Mesothelial cell of epicardium (in vitro differentiated cells): ENCODE results near the gene CACNB1. TPM values are rescaled to one million over a fixed set of nuclear protein-coding genes. Genes with fewer than 3 reads are reported as not detected.
"Not testable (repeated sequence)": the region's sequence is repeated elsewhere in the genome, so short reads cannot be mapped to it uniquely, and the experiment has no call there.

Source experiments
- DNase-seq, 2 experiments: peaks; one replicate each; pipeline ENCODE4 v3.0.0; 2021; ENCODE audit warnings: low spot score in 2 of 2; ENCODE audit not compliant: unreplicated experiment in 2 of 2
- H3K27ac Mint-ChIP-seq: 2 replicates; pipeline ENCODE4 v1.8.0; 2021; ENCODE audit warnings: mixed read lengths
- H3K27me3 Mint-ChIP-seq: 2 replicates; pipeline ENCODE4 v1.8.0; 2021; ENCODE audit warnings: low read depth, mixed read lengths
- H3K36me3 Mint-ChIP-seq: 2 replicates; pipeline ENCODE4 v1.8.0; 2021; ENCODE audit warnings: mixed read lengths
- H3K4me1 Mint-ChIP-seq: 2 replicates; pipeline ENCODE4 v1.8.0; 2021; ENCODE audit warnings: mixed read lengths
- H3K4me3 Mint-ChIP-seq: 2 replicates; pipeline ENCODE4 v1.8.0; 2021; ENCODE audit warnings: mild to moderate bottlenecking, moderate library complexity, mixed read lengths
- H3K9me3 Mint-ChIP-seq: 2 replicates; pipeline ENCODE4 v1.8.0; 2021; ENCODE audit warnings: mixed read lengths
- CTCF ChIP-seq: fragments of 200-600 bp; sonication (generic); IDR thresholded peaks from one replicate; pipeline ENCODE4 v1.5.0; 2021; ENCODE audit warnings: antibody characterized with exemption; ENCODE audit not compliant: unreplicated experiment
- total RNA-seq: library from RNA; stranded (reverse); gene quantifications from 3 replicates; pipeline ENCODE4 v1.2.1, GENCODE V29; 2021

The CACNB1 gene
- total RNA-seq, 1 donor from 2014 or later = 21.6 TPM

- DNase-seq = no peak
- peaks cover 16% of the 10 kb centered on the region for H3K4me1 Mint-ChIP-seq
- no peaks in the 10 kb centered on the region for H3K9me3 Mint-ChIP-seq
- TF ChIP-seq CTCF = no peak
- H3K27ac Mint-ChIP-seq = no peak overlapping the region
- no peak overlapping the region for H3K4me3 Mint-ChIP-seq
- no peaks in the 10 kb centered on the region for H3K36me3 Mint-ChIP-seq
- H3K27me3 Mint-ChIP-seq = peaks cover 12% of the 10 kb centered on the region
These were observed 27.4 kb downstream of the CACNB1 start for GRCh38 chr17:39170109-39170508.

GRCh38 chr17:39169518-39169917 lies 28.0 kb downstream of the CACNB1 start:
- Mint-ChIP-seq H3K27ac (no peak overlapping the region), H3K4me1 (peaks cover 21% of the 10 kb centered on the region), H3K4me3 (no peak overlapping the region), H3K27me3 (peaks cover 18% of the 10 kb centered on the region), H3K9me3 (no peaks in the 10 kb centered on the region), H3K36me3 (no peaks in the 10 kb centered on the region)
- TF ChIP-seq CTCF = no peak
- DNase-seq = no peak

- H3K27me3 Mint-ChIP-seq = peaks cover 18% of the 10 kb centered on the region
- no peak overlapping the region for H3K4me3 Mint-ChIP-seq
- no peaks in the 10 kb centered on the region for H3K36me3 Mint-ChIP-seq
- H3K9me3 Mint-ChIP-seq = no peaks in the 10 kb centered on the region
- no peak overlapping the region for H3K27ac Mint-ChIP-seq
- DNase-seq = no peak
- TF ChIP-seq CTCF = no peak
- peaks cover 23% of the 10 kb centered on the region for H3K4me1 Mint-ChIP-seq
These were observed 28.4 kb downstream of the CACNB1 start for GRCh38 chr17:39169101-39169500.

GRCh38 chr17:39168503-39168902 lies 29.0 kb downstream of the CACNB1 start:
- H3K27me3 Mint-ChIP-seq = peaks cover 18% of the 10 kb centered on the region
- not testable (repeated sequence) for DNase-seq, H3K4me3 Mint-ChIP-seq

GRCh38 chr17:39167476-39167875 lies 30.0 kb downstream of the CACNB1 start:
- H3K27me3 Mint-ChIP-seq = peaks cover 18% of the 10 kb centered on the region
- H3K9me3 Mint-ChIP-seq = no peaks in the 10 kb centered on the region
- DNase-seq = no peak
- H3K27ac Mint-ChIP-seq = no peak overlapping the region
- H3K4me3 Mint-ChIP-seq = no peak overlapping the region
- peaks cover 25% of the 10 kb centered on the region for H3K4me1 Mint-ChIP-seq
- no peaks in the 10 kb centered on the region for H3K36me3 Mint-ChIP-seq
- no peak for TF ChIP-seq CTCF

More at GRCh38 chr17:39168503-39168902, 29.0 kb downstream of the CACNB1 start:
- not testable (repeated sequence) for H3K36me3 Mint-ChIP-seq, H3K9me3 Mint-ChIP-seq, H3K27ac Mint-ChIP-seq
- peaks cover 25% of the 10 kb centered on the region for H3K4me1 Mint-ChIP-seq

GRCh38 chr17:39166437-39167335 lies 30.8 kb downstream of the CACNB1 start:
- Mint-ChIP-seq H3K4me1 (peaks cover 25% of the 10 kb centered on the region), H3K9me3 (no peaks in the 10 kb centered on the region), H3K4me3 (peak overlapping the region; percentile 85), H3K27ac (no peak overlapping the region), H3K36me3 (no peaks in the 10 kb centered on the region), H3K27me3 (peaks cover 18% of the 10 kb centered on the region)
- DNase-seq = no peak
- TF ChIP-seq CTCF = no peak
